K562 (cell line): Measurements from ENCODE around the gene BCAS1. TPM values are rescaled to one million over a fixed set of nuclear protein-coding genes. Genes with fewer than 3 reads are reported as not detected.

Experiments
- ATAC-seq: fragments of 200-7000 bp; cut with Tn5 transposase; 3 replicates; pipeline ENCODE4 v1.9.1; 2020; ENCODE audit warnings: moderate library complexity
- BruUV-seq: library from RNA; stranded (reverse); fragments of 400-500 nt; replicated peaks from 2 replicates; lab custom pipeline; 2021; lab: Mats Ljungman, UMichigan
- CTCF ChIA-PET: fragments of 300-600 bp; formaldehyde crosslinking; extraction: SDS; loops from one replicate; lab custom pipeline; 2021; ENCODE audit warnings: low intra/inter-chr PET ratio; lab: Yijun Ruan, JAX
- POLR2A ChIA-PET: fragments of 300-600, 350-650 bp; sonication (Branson Sonifier 250); formaldehyde crosslinking; extraction: SDS; loops from one replicate; lab custom pipeline; 2021; ENCODE audit warnings: antibody characterized with exemption, inconsistent platforms; lab: Yijun Ruan, JAX
- DNase-seq, 4 experiments: peaks; one replicate each; pipeline versions ENCODE4 v3.0.0 to v3.0.0-alpha.2; 2011 to 2018; ENCODE audit warnings: low spot score in 3 of 4, mixed read lengths in 3 of 4; ENCODE audit errors: extremely low read depth in 1 of 4
- FAIRE-seq: peaks from 2 replicates; lab custom pipeline; 2011; peaks lifted over from hg19 to GRCh38; lab: Jason Lieb, UNC
- H2AFZ ChIP-seq: 2 replicates; pipeline ENCODE4 v1.6.0; 2011; ENCODE audit warnings: low read depth, low read length, control low read depth, inconsistent platforms
- H3K27ac ChIP-seq: fragments of 200-600 bp; 3 replicates; pipeline ENCODE4 v1.8.0; 2011; ENCODE audit warnings: low read depth, mild to moderate bottlenecking, control low read depth, inconsistent platforms, low read length, moderate library complexity, mixed read lengths; ENCODE audit errors: extremely low read depth
- H3K27me3 ChIP-seq, 2 experiments: fragments of 300-600 bp in 1 of 2; 2 replicates in 1 of 2; 3 replicates in 1 of 2; pipeline versions ENCODE4 v1.6.0 to v1.8.0; 2011; ENCODE audit warnings: inconsistent platforms in 2 of 2, low read length in 2 of 2, mild to moderate bottlenecking in 1 of 2, mixed read lengths in 1 of 2, moderate library complexity in 1 of 2; ENCODE audit not compliant: control insufficient read depth in 2 of 2, insufficient read depth in 2 of 2
- H3K36me3 ChIP-seq: fragments of 300-600 bp; 3 replicates; pipeline ENCODE4 v1.8.0; 2011; ENCODE audit warnings: mild to moderate bottlenecking, low read length, inconsistent platforms; ENCODE audit not compliant: control insufficient read depth, insufficient read depth
- H3K4me1 ChIP-seq, 2 experiments: fragments of 200-600 bp in 1 of 2; replicated peaks in 1 of 2; 2 replicates in 1 of 2; 3 replicates in 1 of 2; pipeline versions ENCODE4 v1.5.1 to v1.8.0; 2011; ENCODE audit warnings: inconsistent platforms in 2 of 2, low read length in 2 of 2, mild to moderate bottlenecking in 1 of 2, mixed read lengths in 1 of 2, moderate library complexity in 1 of 2; ENCODE audit not compliant: control insufficient read depth in 2 of 2, insufficient read depth in 2 of 2
- H3K4me2 ChIP-seq: 2 replicates; pipeline ENCODE4 v1.6.1; 2011; ENCODE audit warnings: low read length, control low read depth, inconsistent platforms, mixed read lengths; ENCODE audit not compliant: insufficient read depth
- H3K4me3 ChIP-seq: fragments of 200-600 bp; sonication (generic), shearing (Covaris generic); 2 replicates; pipeline ENCODE4 v1.5.1; 2016; ENCODE audit warnings: control low read depth, inconsistent platforms
- H3K79me2 ChIP-seq: fragments of 200-600 bp; 3 replicates; pipeline ENCODE4 v1.8.0; 2011; ENCODE audit warnings: low read length, inconsistent platforms; ENCODE audit not compliant: control insufficient read depth, insufficient read depth
- H3K9ac ChIP-seq, 2 experiments: 2 replicates each; pipeline versions ENCODE4 v1.6.0 to v1.6.1; 2011; ENCODE audit warnings: low read depth in 2 of 2, low read length in 2 of 2, control low read depth in 1 of 2, inconsistent platforms in 1 of 2, mild to moderate bottlenecking in 1 of 2, mixed read lengths in 1 of 2; ENCODE audit not compliant: insufficient read depth in 1 of 2
- H3K9me1 ChIP-seq: one replicate; pipeline ENCODE4 v1.6.0; 2011; ENCODE audit warnings: inconsistent platforms, mild to moderate bottlenecking, low read length, moderate library complexity; ENCODE audit not compliant: control insufficient read depth, insufficient read depth
- H3K9me3 ChIP-seq: replicated peaks from 2 replicates; pipeline ENCODE4 v1.5.1; 2011; ENCODE audit warnings: low read depth, low read length, inconsistent platforms; ENCODE audit not compliant: control insufficient read depth, insufficient read depth
- H4K20me1 ChIP-seq: replicated peaks from 2 replicates; pipeline ENCODE4 v1.6.1; 2011; ENCODE audit warnings: low read length, inconsistent platforms, mixed read lengths; ENCODE audit not compliant: control insufficient read depth, insufficient read depth
- SNIP1 ChIP-seq: fragments of 450-650 bp; IDR thresholded peaks from 2 replicates; pipeline ENCODE4 v1.7.1; 2017; ENCODE audit warnings: low read depth, mild to moderate bottlenecking
- in situ Hi-C: fragments of 300-500 bp; cut with MboI; formaldehyde crosslinking; loops from 4 replicates; pipeline ENCODE4 v1.15.0; 2018; ENCODE audit warnings: inconsistent platforms, mixed read lengths
- intact Hi-C: fragments of 100-400 bp; cut with micrococcal nuclease; formaldehyde crosslinking; loops from 2 replicates; pipeline ENCODE4 v1.14.2; 2022
- polyA plus RNA-seq, 8 experiments: library from polyadenylated mRNA; depleted of rRNA in 4 of 8; stranded (reverse) in 5 of 8; unstranded in 3 of 8; fragments of >200 nt; fragmentation: Nextera tagmentation in 2 of 8; fragmentation: Illumina TruSeq in 1 of 8; extraction: Ambion mirVana in 2 of 8; extraction: Trizol in 1 of 8; gene quantifications; 2 replicates each; pipeline versions ENCODE4 v1.2.1 to v1.2.3, GENCODE V29; 2011 to 2014; ENCODE audit warnings: inconsistent platforms in 1 of 8, missing spikeins in 1 of 8
- total RNA-seq, 7 experiments: library from RNA; depleted of rRNA in 6 of 7; stranded (reverse); fragments of >200 nt in 6 of 7; fragmentation: Illumina TruSeq in 2 of 7; extraction: Trizol in 2 of 7; gene quantifications; 2 replicates each; pipeline versions ENCODE4 v1.2.1 to v1.2.3, GENCODE V29; 2011 to 2021; ENCODE audit warnings: low replicate concordance in 1 of 7
- TF ChIP-seq, protein P1 (sequence below), 3 experiments: fragments of 200-800 bp in 1 of 3; fragments of 250-450 bp in 1 of 3; fragments of 450-650 bp in 1 of 3; sonication (Bioruptor Pico) in 1 of 3; sonication (Bioruptor generic) in 1 of 3; formaldehyde crosslinking in 1 of 3; IDR thresholded peaks; 2 replicates each; pipeline versions ENCODE4 v1.6.1 to v1.8.0; 2016 to 2022; ENCODE audit warnings: mild to moderate bottlenecking in 2 of 3, missing genetic modification characterization in 2 of 3, missing compliant biosample characterization in 1 of 3, moderate library complexity in 1 of 3

BCAS1 gene
- total and polyA plus RNA-seq, 9 of the 15 experiments (the other 6 are each of a cell fraction or from before 2014, with no cell fraction given), result 0.18 to 2.3 (median 0.93) TPM

DNA sequence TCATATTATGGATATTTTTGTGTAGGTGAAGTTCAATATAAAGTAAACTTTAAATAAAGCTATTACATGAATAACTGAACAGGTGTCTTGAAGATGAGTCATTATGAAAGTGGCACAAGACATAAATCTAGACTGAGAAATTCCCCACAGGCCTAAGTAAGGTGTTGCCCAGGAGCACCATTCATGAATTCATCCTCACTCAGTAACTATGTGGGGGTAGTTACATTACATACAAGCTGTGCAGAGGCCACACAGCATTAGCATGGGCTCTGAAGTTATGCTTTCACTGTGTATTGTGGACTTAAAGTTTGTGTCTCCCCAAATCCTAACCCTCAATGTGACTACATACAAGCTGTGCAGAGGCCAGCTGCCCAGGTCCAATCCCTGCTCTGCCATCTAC lies 65.9 kb downstream of the BCAS1 start:
- in situ Hi-C loops, result no loop called here
- H3K9me3 ChIP-seq, result no peaks in the 10 kb centered on the region

More for the DNA sequence above, 65.9 kb downstream of the BCAS1 start:
- CTCF ChIA-PET, result no interaction called here
- no peaks in the 10 kb centered on the region for H3K9me1 ChIP-seq
- POLR2A ChIA-PET, result no interaction called here
- intact Hi-C loops, result no loop called here
- ATAC-seq, result no peak
- H3K9ac ChIP-seq, result no peak overlapping the region
- H4K20me1 ChIP-seq, result no peaks in the 10 kb centered on the region
- no peak for FAIRE-seq
- H3K36me3 ChIP-seq, result no peaks in the 10 kb centered on the region
- H3K27me3 ChIP-seq, result peaks cover 0 to 9% of the 10 kb centered on the region in 2 experiments; a peak in 3 of 5 replicates
- H3K4me2 ChIP-seq, result no peak overlapping the region
- H3K79me2 ChIP-seq, result no peaks in the 10 kb centered on the region
- no peaks in the 10 kb centered on the region for H3K4me1 ChIP-seq
- TF ChIP-seq SNIP1, result no peak
- TF ChIP-seq, protein P1, sequence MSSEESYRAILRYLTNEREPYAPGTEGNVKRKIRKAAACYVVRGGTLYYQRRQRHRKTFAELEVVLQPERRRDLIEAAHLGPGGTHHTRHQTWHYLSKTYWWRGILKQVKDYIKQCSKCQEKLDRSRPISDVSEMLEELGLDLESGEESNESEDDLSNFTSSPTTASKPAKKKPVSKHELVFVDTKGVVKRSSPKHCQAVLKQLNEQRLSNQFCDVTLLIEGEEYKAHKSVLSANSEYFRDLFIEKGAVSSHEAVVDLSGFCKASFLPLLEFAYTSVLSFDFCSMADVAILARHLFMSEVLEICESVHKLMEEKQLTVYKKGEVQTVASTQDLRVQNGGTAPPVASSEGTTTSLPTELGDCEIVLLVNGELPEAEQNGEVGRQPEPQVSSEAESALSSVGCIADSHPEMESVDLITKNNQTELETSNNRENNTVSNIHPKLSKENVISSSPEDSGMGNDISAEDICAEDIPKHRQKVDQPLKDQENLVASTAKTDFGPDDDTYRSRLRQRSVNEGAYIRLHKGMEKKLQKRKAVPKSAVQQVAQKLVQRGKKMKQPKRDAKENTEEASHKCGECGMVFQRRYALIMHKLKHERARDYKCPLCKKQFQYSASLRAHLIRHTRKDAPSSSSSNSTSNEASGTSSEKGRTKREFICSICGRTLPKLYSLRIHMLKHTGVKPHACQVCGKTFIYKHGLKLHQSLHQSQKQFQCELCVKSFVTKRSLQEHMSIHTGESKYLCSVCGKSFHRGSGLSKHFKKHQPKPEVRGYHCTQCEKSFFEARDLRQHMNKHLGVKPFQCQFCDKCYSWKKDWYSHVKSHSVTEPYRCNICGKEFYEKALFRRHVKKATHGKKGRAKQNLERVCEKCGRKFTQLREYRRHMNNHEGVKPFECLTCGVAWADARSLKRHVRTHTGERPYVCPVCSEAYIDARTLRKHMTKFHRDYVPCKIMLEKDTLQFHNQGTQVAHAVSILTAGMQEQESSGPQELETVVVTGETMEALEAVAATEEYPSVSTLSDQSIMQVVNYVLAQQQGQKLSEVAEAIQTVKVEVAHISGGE (CRISPR knock-in tag; IDR thresholded peaks at IDR 0.05), result peak in 1 of 3 experiments; percentile 82; a peak in 2 of 6 replicates
- no peak overlapping the region for H3K27ac ChIP-seq
- BruUV-seq, result no TSS peak
- no peak overlapping the region for H2AFZ ChIP-seq
- no peak for DNase-seq
- no peak overlapping the region for H3K4me3 ChIP-seq
